Measurements from ENCODE around the gene SH3RF3.
"Not testable (repeated sequence)": the region's sequence is repeated elsewhere in the genome, so short reads cannot be mapped to it uniquely, and the experiment has no call there.

SH3RF3 gene

DNA sequence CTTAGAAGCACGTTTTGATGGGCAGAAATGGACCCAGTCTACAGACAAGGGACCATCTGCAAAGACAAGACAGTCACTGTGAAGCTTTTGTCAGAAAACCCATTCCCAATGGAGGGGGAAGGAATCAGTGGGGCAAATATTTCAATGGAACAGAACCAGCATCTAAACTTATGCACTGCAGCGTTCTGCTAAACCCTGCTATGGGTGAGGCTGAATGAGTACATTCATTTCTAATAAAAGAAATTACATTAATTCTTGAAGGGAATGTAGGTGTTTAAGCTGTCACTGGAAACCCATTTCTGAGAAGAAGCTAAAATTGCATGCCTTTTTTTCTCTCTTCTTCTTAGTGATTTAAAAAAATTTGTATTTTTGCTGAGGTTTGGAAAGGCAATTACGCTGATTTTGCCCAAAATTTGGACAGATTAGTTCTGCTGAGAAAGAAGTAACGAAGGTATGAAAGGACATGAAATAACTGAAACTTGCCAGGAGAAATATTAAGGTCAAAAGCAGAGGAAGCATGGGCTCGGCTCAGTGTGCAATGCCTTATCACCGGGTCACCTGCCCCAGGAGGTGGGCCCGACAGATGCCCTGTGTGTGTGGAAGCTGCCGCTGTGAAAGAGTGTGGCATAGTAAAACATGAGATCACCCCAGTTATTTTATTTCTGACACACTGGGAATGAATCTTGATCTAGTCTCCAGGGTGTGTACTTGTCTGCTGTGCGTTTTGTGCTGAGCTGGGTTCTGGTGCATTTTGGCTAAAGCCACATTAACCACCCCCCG, 24.2 kb downstream of the SH3RF3 start:
- DNase-seq (ENCODE audit: extremely low spot score, insufficient read length, low read depth) (no peak), FAIRE-seq (no peak)

- DNase-seq (ENCODE audit: extremely low spot score, insufficient read length, low read depth) (no peak), FAIRE-seq (no peak)
Observed at GRCh38 chr2:109153807-109154206, 24.8 kb downstream of the SH3RF3 start.

GRCh38 chr2:109154226-109154625, 25.2 kb downstream of the SH3RF3 start:
- DNase-seq (ENCODE audit: extremely low spot score, insufficient read length, low read depth) (no peak), FAIRE-seq (no peak)

GRCh38 chr2:109155553-109156451, 26.8 kb downstream of the SH3RF3 start:
- FAIRE-seq = no peak

GRCh38 chr2:109157563-109158105, 28.6 kb downstream of the SH3RF3 start:
- FAIRE-seq = no peak

More at GRCh38 chr2:109155553-109156451, 26.8 kb downstream of the SH3RF3 start:
- DNase-seq (ENCODE audit: extremely low spot score, insufficient read length, low read depth) = no peak

DNA sequence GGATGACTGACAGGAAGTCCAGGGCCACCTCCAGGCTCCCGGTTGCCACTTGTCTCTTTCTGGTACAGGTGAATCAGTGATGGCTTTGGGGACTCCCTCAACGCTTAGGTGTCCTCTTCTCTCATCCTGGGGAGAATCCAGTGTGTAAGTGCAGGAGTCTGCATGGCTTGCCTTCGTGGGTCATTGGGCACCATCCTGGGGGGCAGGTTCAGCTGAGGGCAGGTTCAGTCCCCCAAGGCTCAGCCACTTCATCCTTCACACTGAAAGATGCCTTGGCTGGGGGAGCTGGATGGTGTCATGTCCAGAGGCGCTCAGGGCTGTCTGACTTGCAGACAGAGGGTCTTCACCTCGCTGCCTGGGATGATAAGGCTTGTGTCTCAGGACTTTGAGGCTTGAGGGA, 29.2 kb downstream of the SH3RF3 start:
- no peak for FAIRE-seq

More at GRCh38 chr2:109157563-109158105, 28.6 kb downstream of the SH3RF3 start:
- no peak for DNase-seq (ENCODE audit: extremely low spot score, insufficient read length, low read depth)

GRCh38 chr2:109159096-109159495, 30.1 kb downstream of the SH3RF3 start:
- FAIRE-seq (no peak), DNase-seq (ENCODE audit: extremely low spot score, insufficient read length, low read depth) (no peak)

More for the DNA sequence above, 29.2 kb downstream of the SH3RF3 start:
- no peak for DNase-seq (ENCODE audit: extremely low spot score, insufficient read length, low read depth)

- no peak for DNase-seq (ENCODE audit: extremely low spot score, insufficient read length, low read depth)
- no peak for FAIRE-seq
Observed at GRCh38 chr2:109160714-109161440, 31.9 kb downstream of the SH3RF3 start.

- DNase-seq (ENCODE audit: extremely low spot score, insufficient read length, low read depth); FAIRE-seq: not testable (repeated sequence)
Observed at GRCh38 chr2:109162367-109162766, 33.4 kb downstream of the SH3RF3 start.

- no peak for FAIRE-seq
Observed at GRCh38 chr2:109162999-109163398, 34.0 kb downstream of the SH3RF3 start.

GRCh38 chr2:109164311-109164710, 35.3 kb downstream of the SH3RF3 start:
- FAIRE-seq (no peak), DNase-seq (ENCODE audit: extremely low spot score, insufficient read length, low read depth) (no peak)

More at GRCh38 chr2:109162999-109163398, 34.0 kb downstream of the SH3RF3 start:
- no peak for DNase-seq (ENCODE audit: extremely low spot score, insufficient read length, low read depth)

DNA sequence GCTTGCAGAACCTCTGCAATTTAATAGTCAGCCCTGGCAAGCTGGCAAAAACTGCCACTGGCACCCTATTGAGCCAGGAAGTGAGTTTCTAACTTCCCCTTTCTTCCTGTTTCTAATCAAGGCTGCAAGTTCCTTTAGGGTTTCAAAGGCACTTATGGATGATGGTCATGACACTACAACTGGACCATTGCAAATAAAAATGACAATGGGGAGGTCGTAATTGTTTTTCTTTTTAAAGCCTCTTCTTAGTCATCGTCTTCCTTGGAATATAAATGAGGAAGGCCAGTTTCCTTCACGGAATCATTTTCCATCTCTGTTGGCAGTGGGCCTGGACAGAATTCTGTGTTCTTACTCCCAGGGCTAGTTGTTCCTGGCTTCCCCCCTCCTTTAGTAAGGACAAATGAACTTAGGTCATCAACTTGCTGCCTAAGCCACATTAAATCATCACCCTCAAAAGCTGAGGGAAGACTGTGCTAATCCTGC, 35.8 kb downstream of the SH3RF3 start:
- DNase-seq (ENCODE audit: extremely low spot score, insufficient read length, low read depth) (no peak), FAIRE-seq (peak; percentile 33)

- DNase-seq (ENCODE audit: extremely low spot score, insufficient read length, low read depth) = no peak
- FAIRE-seq = no peak
Observed at GRCh38 chr2:109166811-109167210, 37.8 kb downstream of the SH3RF3 start.

DNA sequence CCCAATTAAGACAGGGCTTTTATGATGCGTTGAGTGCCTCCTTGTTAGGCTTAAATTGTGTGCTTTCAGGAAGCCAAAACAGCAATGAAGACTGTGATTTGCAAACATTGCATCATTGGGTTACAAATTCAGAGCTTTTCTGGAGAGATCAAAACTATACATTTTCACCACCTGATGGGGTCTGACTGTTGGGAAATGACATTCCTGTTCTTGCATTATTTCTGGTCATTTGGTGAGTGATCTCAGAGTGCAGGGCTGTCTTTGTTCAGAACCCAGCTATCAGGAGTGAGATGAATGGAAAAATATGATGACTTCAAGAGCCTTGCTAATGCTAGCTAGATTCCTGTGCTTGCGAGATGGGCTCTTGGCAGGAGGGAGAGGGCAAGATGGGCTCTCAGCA, 39.1 kb downstream of the SH3RF3 start:
- no peak for DNase-seq (ENCODE audit: extremely low spot score, insufficient read length, low read depth)
- no peak for FAIRE-seq

DNA sequence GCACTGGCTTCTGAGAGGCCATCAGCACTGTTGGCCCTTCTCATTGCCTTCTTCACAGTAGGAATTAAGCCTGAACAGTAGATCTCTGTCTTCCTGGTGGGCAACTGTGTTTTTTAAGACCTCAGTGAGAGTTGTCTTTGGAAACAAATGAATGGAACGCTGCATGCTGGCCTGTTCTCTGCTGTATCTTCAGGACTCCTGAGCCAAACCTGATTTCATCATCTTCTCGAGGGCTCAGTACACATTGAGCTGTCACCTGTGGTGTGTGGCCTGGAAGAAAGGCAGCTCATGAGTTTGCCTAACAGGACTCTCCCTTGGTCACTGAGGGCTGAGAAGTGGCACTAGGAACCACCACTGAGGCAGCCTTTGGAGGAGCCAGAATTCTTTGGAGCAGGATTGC, 39.7 kb downstream of the SH3RF3 start:
- FAIRE-seq (no peak), DNase-seq (ENCODE audit: extremely low spot score, insufficient read length, low read depth) (no peak)

DNA sequence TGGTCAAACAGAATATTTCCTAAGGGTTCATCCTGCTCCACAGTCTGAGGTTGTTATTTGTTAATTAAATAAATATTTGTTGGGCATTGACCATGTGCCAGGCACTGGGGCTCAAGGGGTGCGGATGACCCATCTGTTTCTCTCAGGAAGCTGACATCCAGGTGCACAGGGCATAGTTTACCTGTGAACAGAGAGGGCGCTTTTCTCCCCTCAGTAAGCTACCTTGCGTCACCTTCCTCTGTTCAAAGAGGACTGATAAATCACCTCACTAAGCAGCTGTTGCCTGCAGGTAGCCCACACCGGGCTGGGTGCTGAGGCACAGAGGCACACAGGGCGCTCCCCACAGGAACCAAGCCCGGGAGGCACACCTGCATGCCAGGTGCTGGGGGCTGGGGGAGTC, 41.6 kb downstream of the SH3RF3 start:
- no peak for FAIRE-seq
- no peak for DNase-seq (ENCODE audit: extremely low spot score, insufficient read length, low read depth)

- no peak for FAIRE-seq
- no peak for DNase-seq (ENCODE audit: extremely low spot score, insufficient read length, low read depth)
Observed at GRCh38 chr2:109171444-109172334, 42.7 kb downstream of the SH3RF3 start.

GRCh38 chr2:109172556-109173105, 43.6 kb downstream of the SH3RF3 start:
- no peak for FAIRE-seq

More at GRCh38 chr2:109172556-109173105, 43.6 kb downstream of the SH3RF3 start:
- no peak for DNase-seq (ENCODE audit: extremely low spot score, insufficient read length, low read depth)

Data from GM18507 (cell line).